ENCODE measurements around the gene EML6.

EML6 gene

DNA sequence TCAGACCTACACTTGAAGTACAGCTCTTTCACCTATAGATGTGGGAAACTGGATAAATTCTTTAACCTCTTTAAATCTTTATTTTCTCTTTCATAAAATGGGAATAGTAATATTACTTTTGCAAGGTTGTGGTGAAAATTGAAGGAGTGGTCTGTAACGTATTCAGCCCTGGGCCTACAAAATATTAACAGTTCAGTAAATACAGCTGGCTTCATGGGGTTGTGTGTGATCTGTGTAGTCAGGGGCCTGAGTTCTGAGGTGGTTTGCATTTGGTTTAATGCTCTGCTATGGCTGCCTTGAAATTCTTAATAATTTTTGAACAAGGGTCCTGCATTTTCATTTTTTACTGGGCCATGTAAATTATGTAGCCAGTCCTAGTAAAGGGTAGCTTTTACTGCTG, 16.8 kb upstream of the EML6 start:
- no peak for DNase-seq (ENCODE audit: low spot score)

DNA sequence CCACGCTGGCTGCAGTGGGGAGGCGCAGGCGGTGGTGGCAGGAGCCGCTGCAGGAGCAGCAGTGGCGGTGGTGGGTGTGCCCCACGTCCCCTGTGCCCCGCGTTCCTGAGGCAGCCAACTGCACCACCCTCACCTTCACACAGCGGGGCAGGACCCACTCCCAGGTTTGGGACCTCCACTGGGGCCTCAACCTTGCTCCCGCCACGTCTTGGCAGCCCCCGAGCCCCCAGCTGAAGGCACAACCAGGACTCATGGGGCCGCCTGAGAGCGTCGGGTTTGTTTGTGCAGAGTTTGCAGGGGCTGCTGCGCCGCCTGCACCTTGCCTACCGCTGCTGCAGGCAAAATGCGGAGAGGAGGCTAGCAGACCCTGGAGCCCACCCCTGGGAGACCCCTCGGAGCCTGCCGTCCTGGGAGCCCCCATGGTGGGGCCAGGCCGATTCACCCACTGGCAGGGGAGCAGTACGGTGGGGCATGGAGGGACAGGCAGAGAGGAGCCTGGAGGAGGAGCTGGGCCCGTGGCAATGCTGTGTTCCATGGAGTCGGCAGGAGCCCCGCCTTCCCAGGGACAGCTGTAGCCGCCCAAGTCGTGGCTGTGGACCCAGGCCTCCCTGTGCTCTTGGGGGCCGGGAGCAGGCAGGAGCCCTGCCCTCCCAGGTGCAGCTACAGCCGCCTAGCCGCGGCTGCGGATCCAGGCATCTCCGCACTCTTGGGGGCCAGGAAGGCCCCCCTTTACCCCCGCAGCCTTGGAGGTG, 14.7 kb upstream of the EML6 start:
- DNase-seq (ENCODE audit: low spot score): peak; percentile 48

DNA sequence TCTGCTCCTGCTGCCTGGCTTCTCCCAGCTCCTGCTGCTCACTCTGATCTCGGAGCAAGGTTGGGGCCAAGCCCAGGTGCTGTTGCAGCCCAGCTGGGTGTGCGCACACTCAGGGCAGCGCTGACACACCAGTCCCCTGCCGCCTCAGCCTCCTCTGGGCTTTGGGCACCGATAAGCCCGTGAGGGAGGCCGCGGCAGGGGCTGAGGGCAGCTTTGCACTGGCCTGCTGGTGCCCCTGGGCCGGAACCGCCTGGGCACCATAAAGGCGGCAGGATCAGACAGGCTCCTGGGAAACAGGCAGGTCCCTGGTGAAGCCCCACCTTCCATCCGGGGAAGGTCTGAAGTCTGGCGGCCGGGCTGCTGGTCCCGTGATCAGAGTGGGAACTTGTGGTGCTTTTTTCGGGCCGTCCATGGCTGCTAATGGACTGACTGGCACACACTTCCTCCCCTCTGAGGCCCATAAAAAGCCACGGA, 14.1 kb upstream of the EML6 start:
- DNase-seq (ENCODE audit: low spot score): peak; percentile 9

GRCh38 chr2:54710216-54710615, 13.2 kb upstream of the EML6 start:
- DNase-seq (ENCODE audit: low spot score): no peak

- DNase-seq (ENCODE audit: low spot score): no peak
Observed at GRCh38 chr2:54712516-54712915, 10.9 kb upstream of the EML6 start.

- DNase-seq (ENCODE audit: low spot score): no peak
Observed at GRCh38 chr2:54714996-54715395, 8.5 kb upstream of the EML6 start.

DNA sequence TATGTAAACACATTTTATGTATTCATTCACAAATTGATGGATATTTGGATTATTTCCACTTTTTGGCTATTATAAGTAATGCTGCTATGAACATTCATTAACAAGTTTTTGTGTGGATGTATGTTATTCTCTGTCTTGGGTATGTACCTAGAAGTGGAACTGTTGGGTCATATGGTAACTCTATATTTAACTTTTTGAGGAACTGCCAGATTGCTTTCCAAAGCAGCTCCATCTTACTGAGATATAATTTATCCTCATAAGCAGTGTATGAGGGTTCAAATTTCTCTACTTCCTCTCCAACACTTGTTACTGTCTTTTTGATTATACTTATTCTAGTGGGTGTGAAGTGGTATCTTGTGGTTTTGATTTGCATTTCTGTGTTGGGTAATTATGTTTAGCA, 7.1 kb upstream of the EML6 start:
- no peak for DNase-seq (ENCODE audit: low spot score)

DNA sequence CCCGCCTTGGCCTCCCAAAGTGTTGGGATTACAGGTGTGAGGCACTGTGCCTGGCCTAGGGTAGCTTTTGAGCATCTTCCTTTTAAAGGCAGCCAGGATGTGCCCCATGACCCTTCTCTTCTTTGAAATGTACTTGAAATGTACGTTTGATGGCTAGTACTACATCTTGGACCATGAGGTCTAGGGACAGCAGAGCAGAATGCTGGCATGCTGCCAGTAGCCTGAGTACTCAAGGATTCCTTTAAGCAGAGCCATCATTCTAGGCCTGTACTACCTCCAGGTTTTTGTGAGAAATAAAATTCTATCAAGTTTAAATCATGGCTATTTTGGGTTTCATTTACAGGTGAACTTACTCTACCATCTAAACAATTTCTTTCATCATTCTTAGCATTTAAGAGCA, 2.9 kb upstream of the EML6 start:
- DNase-seq (ENCODE audit: low spot score): no peak

GRCh38 chr2:54722641-54723040, 821 bp upstream of the EML6 start:
- no peak for DNase-seq (ENCODE audit: low spot score)

- DNase-seq (ENCODE audit: low spot score): peak; percentile 33
Observed at GRCh38 chr2:54723996-54724559, 616 bp downstream of the EML6 start.

GRCh38 chr2:54724560-54725342, 1.3 kb downstream of the EML6 start:
- peak; percentile 15 for DNase-seq (ENCODE audit: low spot score)

DNA sequence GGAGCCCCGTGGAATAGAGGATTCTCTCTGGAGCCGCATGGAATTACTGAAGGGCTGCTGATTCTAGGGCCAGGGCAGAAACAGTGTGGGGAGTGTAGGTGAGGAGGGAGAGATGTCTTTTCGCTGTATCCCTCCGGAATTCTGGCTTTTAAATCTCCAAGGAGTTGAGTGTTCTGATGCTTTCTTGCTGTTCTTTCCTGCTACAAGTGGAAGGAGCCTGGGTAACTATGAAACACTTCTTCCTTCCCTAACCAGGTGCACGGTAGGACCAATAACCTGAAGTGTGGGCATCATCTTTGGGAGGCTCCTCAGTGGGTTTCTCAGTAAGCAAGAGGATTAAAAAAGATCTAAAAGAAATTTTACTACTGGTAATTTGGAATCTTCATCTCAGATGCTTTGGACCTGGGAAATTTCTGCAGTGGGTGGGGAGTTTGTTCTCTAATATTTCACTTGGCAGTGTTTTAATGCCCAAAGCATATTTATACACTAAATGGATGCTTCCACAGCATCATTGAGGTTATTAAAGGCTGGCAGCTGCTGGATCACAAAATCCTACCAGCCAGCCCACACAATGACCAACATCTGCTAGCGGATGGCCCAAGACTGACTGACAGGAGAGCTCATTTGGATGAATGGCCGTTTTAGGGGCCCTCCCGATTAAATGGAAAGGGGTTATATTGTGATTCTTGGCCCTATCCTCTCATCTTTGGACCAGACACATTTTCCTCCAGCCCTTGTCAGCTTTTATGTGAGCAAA, 2.1 kb downstream of the EML6 start:
- no peak for DNase-seq (ENCODE audit: low spot score)

GRCh38 chr2:54726431-54726830, 3.0 kb downstream of the EML6 start:
- no peak for DNase-seq (ENCODE audit: low spot score)

DNA sequence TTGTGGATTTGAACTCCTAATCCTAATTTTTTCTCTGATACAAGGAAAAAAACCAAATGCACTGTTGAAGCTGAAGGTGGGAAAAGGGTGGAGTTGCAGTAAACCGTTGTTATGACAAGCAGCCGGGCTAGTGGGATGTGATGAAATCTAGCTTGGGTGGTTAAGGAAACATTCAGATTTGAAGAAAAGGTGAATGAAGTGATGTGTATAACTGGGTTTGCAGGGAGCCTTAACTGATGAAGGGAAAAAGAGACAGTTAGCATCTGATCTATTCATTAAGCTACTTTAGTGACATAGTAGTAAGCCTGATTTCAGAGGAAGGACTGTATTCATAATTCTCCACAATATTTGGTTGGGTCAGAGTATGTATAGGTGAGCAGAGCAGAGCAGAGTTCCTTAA, 3.5 kb downstream of the EML6 start:
- no peak for DNase-seq (ENCODE audit: low spot score)

DNA sequence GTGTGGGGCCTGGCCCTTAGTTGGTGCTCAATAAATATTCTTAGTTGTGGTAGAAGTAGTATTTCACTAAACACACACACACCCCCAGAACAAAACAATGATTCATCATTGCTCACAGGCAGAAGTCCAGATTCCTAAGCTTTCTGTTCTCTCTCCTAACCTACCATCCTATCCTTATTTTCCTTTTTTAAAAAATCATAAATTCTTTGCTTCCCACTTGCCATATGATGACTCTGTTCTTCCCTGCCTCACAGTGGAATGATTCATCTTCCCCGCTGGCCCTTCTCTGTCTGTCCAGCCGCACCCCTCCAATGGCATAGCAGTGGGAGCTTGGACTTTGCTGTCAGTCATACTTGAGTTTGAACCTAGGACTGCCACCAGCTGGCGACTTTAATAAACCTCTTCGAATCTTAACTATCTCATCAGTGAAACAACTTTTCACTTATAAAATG, 5.2 kb downstream of the EML6 start:
- DNase-seq (ENCODE audit: low spot score): peak; percentile 13

- DNase-seq (ENCODE audit: low spot score): no peak
Observed at GRCh38 chr2:54735636-54736035, 12.2 kb downstream of the EML6 start.

DNA sequence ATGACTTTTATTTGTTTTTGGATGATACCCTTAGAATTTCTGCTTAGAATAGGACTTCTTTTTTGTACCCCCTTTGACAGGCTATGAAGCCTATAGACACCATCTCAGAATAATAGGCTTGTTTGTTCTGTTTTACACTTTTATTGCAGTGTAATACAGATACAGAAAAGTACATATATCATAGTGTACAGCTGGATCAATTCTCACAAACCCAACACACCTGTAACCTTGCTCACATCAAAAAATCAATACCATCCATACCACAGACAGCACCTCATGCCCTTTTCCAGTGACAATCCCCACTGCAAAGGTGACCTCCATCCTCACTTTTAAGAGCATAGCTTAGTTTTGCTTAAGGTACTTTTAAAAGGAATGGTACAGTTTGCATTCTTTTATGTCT, 14.8 kb downstream of the EML6 start:
- no peak for DNase-seq (ENCODE audit: low spot score)

DNA sequence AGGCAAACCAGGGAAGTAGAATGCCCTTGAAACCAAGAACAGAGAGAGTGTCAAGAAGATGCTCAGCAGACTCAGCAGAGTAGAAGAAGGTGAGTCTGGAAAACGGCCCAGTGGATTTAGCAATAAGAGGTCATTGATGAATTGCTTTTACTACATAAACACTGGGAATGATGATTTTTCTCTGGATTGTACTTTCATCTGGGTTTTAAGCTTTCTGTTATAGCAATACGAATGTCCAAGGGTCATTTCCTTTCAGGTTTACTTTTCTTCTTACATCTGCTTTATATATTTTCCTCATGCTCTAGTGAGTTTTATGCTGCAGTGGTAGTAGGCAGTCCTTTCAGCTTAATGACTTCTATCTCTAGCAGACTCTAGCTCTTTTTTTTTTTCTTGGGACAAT, 16.9 kb downstream of the EML6 start:
- no peak for DNase-seq (ENCODE audit: low spot score)

DNA sequence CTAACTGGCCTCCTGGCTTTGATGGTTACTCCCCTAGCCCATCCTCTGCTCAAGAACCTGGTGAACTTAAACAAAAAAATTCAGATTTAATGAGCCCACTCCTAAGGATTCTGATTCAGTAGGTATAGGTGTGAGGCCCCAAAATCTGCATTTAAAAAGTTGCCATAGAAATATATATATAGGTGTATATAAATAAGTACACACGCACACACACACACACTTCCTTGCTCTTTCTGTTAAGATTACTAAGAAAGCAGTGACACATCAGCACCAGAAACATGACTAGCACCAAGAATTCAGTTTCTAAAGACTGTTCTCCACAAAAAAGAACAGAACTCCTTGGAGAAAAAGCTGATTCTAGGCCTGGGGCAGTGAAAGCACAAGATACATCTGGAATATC, 17.8 kb downstream of the EML6 start:
- no peak for DNase-seq (ENCODE audit: low spot score)

DNA sequence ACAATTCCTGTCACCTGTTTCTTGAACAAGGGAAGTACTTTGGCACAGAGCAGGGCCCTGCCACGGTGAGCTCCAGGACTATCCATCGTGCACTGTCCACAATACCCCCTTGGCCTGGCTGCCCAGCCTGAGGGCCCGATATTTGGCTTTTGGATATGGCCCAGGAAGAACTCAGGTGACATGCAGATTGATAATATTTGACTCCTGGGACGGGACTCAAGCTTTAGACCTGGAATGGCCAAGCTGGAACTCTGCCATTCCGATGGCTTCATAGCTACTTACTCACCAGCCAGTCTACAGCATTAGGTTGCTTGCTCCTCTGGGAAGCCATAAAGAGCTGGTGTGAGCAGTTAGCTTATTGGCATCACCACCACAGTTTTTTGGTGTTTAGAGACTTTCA, 26.6 kb downstream of the EML6 start:
- DNase-seq (ENCODE audit: low spot score): no peak

GRCh38 chr2:54752439-54752838, 29.0 kb downstream of the EML6 start:
- DNase-seq (ENCODE audit: low spot score): no peak

DNA sequence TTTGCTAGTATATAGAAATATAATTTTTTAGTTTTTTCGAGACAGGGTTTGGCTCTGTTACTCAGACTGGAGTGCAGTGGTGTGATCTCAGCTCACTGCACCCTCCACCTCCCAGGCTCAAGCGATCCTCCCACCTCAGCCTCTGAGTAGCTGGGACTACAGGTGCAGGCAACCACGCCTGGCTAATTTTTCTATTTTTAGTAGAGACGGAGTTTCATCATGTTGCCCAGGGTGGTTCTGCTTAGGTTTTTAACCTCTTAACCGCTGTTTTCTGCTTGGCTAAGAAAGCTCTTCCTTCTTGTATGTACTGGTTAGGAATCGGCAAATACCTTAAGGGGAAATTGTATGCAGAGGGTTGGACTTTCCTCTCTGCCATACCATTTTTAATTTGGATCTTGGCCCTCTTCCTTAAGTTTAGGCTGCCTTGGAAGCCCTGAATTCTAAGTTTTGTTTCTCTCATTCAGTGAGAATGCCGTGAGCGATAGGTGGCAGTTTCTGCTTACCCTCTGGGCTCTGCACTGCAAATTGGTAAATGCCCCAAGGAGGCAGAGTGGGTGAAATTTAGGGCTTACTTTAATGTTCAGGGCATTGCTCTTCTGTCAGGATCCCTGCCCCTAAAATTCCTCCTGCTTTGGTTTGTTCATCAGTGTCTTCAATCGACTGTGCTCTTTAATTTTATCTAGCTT, 32.3 kb downstream of the EML6 start:
- DNase-seq (ENCODE audit: low spot score): no peak
